K562 (cell line): ENCODE results near the gene MCM6. TPM values are rescaled to one million over a fixed set of nuclear protein-coding genes. Genes with fewer than 3 reads are reported as not detected.
A peak's percentile ranks its signal among the peaks of the same experiment; 100 is the strongest.

Experiments
- ARID1B ChIP-seq: fragments of 450-650 bp; IDR thresholded peaks from 2 replicates; pipeline ENCODE4 v1.6.1; 2016; ENCODE audit warnings: antibody characterized with exemption, mild to moderate bottlenecking, inconsistent platforms
- ESRRA ChIP-seq: fragments of 450-650 bp; IDR thresholded peaks from 2 replicates; pipeline ENCODE4 v1.6.1; 2014; ENCODE audit warnings: low read depth, mild to moderate bottlenecking, moderate library complexity, borderline replicate concordance
- FOXA1 ChIP-seq: fragments of 450-650 bp; IDR thresholded peaks from 2 replicates; pipeline ENCODE4 v1.6.1; 2016; ENCODE audit warnings: mild to moderate bottlenecking, borderline replicate concordance
- HMG20A ChIP-seq: fragments of 450-650 bp; formaldehyde crosslinking; conservative IDR thresholded peaks from 2 replicates; pipeline ENCODE4 v1.4.0; 2020; ENCODE audit warnings: mild to moderate bottlenecking, mixed read lengths
- KDM5B ChIP-seq: fragments of 200-600 bp; sonication (generic); IDR thresholded peaks from 2 replicates; pipeline ENCODE4 v1.6.1; 2012; ENCODE audit warnings: low read depth, mild to moderate bottlenecking, moderate library complexity, low read length, control low read depth, inconsistent platforms; ENCODE audit not compliant: insufficient replicate concordance
- KHSRP ChIP-seq: fragments of 450-650 bp; IDR thresholded peaks from 2 replicates; pipeline ENCODE4 v1.6.1; 2017
- KLF10 ChIP-seq: fragments of 250-450 bp; sonication (Bioruptor Pico); IDR thresholded peaks from 2 replicates; pipeline ENCODE4 v1.6.1; 2021; ENCODE audit warnings: matching md5 sums
- KLF16 ChIP-seq: IDR thresholded peaks from 2 replicates; pipeline ENCODE4 v1.6.1; 2016; ENCODE audit warnings: antibody characterized with exemption
- MCM3 ChIP-seq: fragments of 450-650 bp; IDR thresholded peaks from 2 replicates; pipeline ENCODE4 v1.6.1; 2016
- MTA1 ChIP-seq: fragments of 450-650 bp; IDR thresholded peaks from 2 replicates; pipeline ENCODE4 v1.6.1; 2017; ENCODE audit warnings: borderline replicate concordance
- MYNN ChIP-seq, 2 experiments: sonication (generic); formaldehyde crosslinking in 1 of 2; IDR thresholded peaks; 2 replicates each; pipeline versions ENCODE4 v1.5.0 to v1.6.1; 2016 to 2020; ENCODE audit warnings: antibody characterized with exemption in 1 of 2, missing genetic modification reagents in 1 of 2
- SAFB2 ChIP-seq: fragments of 200-400 bp; formaldehyde crosslinking; IDR thresholded peaks from 2 replicates; pipeline ENCODE4 v1.6.1; 2018; ENCODE audit warnings: borderline replicate concordance, low read length, low read depth, moderate library complexity; ENCODE audit not compliant: severe bottlenecking
- SUPT5H ChIP-seq: fragments of 450-650 bp; IDR thresholded peaks from 2 replicates; pipeline ENCODE4 v1.6.1; 2016
- TCFL5 ChIP-seq: fragments of 250-450 bp; sonication (Bioruptor Pico); conservative IDR thresholded peaks from 2 replicates; pipeline ENCODE4 v1.6.1; 2021; ENCODE audit warnings: mild to moderate bottlenecking, moderate library complexity, matching md5 sums
- THRAP3 ChIP-seq: fragments of 450-650 bp; IDR thresholded peaks from 2 replicates; pipeline ENCODE4 v1.6.1; 2016; ENCODE audit warnings: mild to moderate bottlenecking, inconsistent platforms, borderline replicate concordance
- ZBED1 ChIP-seq: IDR thresholded peaks from 2 replicates; pipeline ENCODE4 v1.6.1; 2014
- ZNF24 ChIP-seq: fragments of 450-650 bp; IDR thresholded peaks from 2 replicates; pipeline ENCODE4 v1.6.1; 2016
- ZNF408 ChIP-seq: fragments of 250-450 bp; sonication (Bioruptor Pico); IDR thresholded peaks from 2 replicates; pipeline ENCODE4 v1.4.0; 2020; ENCODE audit warnings: low read depth, mild to moderate bottlenecking, moderate library complexity
- ZNF444 ChIP-seq: fragments of 250-450 bp; sonication (Bioruptor Pico); IDR thresholded peaks from 2 replicates; pipeline ENCODE4 v1.4.0; 2020; ENCODE audit warnings: mild to moderate bottlenecking, moderate library complexity
- polyA plus RNA-seq, 8 experiments: library from polyadenylated mRNA; depleted of rRNA in 4 of 8; stranded (reverse) in 5 of 8; unstranded in 3 of 8; fragments of >200 nt; fragmentation: Nextera tagmentation in 2 of 8; fragmentation: Illumina TruSeq in 1 of 8; extraction: Ambion mirVana in 2 of 8; extraction: Trizol in 1 of 8; gene quantifications; 2 replicates each; pipeline versions ENCODE4 v1.2.1 to v1.2.3, GENCODE V29; 2011 to 2014; ENCODE audit warnings: inconsistent platforms in 1 of 8, missing spikeins in 1 of 8
- total RNA-seq, 7 experiments: library from RNA; depleted of rRNA in 6 of 7; stranded (reverse); fragments of >200 nt in 6 of 7; fragmentation: Illumina TruSeq in 2 of 7; extraction: Trizol in 2 of 7; gene quantifications; 2 replicates each; pipeline versions ENCODE4 v1.2.1 to v1.2.3, GENCODE V29; 2011 to 2021; ENCODE audit warnings: low replicate concordance in 1 of 7
- TF ChIP-seq, protein P1 (sequence below): fragments of 450-650 bp; IDR thresholded peaks from 2 replicates; pipeline ENCODE4 v1.6.1; 2016; ENCODE audit warnings: mild to moderate bottlenecking
- TF ChIP-seq, protein P2 (sequence below): fragments of 450-650 bp; formaldehyde crosslinking; IDR thresholded peaks from 2 replicates; pipeline ENCODE4 v1.4.0; 2020; ENCODE audit warnings: mild to moderate bottlenecking, mixed read lengths
- TF ChIP-seq, protein P3 (sequence below): sonication (generic); formaldehyde crosslinking; IDR thresholded peaks from 2 replicates; pipeline ENCODE4 v1.8.0; 2022; ENCODE audit warnings: mild to moderate bottlenecking, missing genetic modification reagents
- TF ChIP-seq, protein P4 (sequence below): fragments of 250-450 bp; sonication (Bioruptor Pico); IDR thresholded peaks from 2 replicates; pipeline ENCODE4 v1.9.0; 2021; ENCODE audit warnings: mild to moderate bottlenecking

Gene MCM6
- total and polyA plus RNA-seq, 9 of the 15 experiments (the other 6 are each of a cell fraction or from before 2014, with no cell fraction given) = 42.6 to 133 (median 82.4) TPM

DNA sequence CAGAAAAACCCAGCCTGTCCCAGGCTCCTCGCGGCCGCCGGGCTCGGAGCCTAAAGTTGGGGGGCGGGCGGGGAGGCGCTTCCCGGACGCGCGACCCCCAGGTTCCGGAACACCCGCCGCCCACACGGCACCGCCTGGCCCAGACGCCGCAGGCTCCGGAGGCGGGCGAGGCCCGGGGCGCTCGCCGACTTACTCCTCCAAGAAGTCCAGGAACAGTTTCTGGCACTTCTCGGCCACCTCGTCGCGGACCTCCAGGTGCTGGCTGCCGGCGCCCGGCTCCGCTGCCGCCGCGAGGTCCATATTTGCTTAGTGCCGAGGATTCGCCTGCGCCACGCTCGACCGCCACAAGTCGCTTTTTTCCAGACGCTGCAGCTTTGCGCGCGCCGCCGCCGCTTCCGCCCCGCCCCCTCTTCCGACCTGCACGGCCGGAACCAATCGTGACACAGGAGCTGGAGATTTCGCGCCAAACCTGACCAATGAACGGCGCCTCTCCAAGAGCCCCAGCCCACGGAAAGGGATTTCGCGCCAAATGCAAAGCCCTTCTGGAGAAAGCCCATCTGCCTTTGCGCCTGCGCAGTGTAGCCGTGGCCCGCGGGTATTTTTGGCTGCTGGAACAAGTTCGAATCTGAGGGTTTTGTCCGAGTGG, at the start of gene MCM6 (continued):
- TF ChIP-seq ARID1B (no peak), HMG20A (CRISPR knock-in tag) (no peak), MTA1 (peak; percentile 96), TCFL5 (CRISPR knock-in tag) (no peak), ZNF444 (CRISPR knock-in tag) (no peak), MCM3 (no peak), KHSRP (no peak), ZNF24 (peak; percentile 95), KLF16 (no peak), KLF10 (no peak), SUPT5H (peak; percentile 83), THRAP3 (no peak), MYNN (IDR thresholded peaks at IDR 0.05) (no peak), MYNN (CRISPR knock-in tag; IDR thresholded peaks at IDR 0.05) (no peak), SAFB2 (no peak), ZBED1 (no peak), FOXA1 (no peak), ESRRA (no peak), KDM5B (peak; percentile 42), ZNF408 (CRISPR knock-in tag) (no peak)
- TF ChIP-seq, protein P1, sequence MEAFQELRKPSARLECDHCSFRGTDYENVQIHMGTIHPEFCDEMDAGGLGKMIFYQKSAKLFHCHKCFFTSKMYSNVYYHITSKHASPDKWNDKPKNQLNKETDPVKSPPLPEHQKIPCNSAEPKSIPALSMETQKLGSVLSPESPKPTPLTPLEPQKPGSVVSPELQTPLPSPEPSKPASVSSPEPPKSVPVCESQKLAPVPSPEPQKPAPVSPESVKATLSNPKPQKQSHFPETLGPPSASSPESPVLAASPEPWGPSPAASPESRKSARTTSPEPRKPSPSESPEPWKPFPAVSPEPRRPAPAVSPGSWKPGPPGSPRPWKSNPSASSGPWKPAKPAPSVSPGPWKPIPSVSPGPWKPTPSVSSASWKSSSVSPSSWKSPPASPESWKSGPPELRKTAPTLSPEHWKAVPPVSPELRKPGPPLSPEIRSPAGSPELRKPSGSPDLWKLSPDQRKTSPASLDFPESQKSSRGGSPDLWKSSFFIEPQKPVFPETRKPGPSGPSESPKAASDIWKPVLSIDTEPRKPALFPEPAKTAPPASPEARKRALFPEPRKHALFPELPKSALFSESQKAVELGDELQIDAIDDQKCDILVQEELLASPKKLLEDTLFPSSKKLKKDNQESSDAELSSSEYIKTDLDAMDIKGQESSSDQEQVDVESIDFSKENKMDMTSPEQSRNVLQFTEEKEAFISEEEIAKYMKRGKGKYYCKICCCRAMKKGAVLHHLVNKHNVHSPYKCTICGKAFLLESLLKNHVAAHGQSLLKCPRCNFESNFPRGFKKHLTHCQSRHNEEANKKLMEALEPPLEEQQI = no peak
- TF ChIP-seq, protein P2, sequence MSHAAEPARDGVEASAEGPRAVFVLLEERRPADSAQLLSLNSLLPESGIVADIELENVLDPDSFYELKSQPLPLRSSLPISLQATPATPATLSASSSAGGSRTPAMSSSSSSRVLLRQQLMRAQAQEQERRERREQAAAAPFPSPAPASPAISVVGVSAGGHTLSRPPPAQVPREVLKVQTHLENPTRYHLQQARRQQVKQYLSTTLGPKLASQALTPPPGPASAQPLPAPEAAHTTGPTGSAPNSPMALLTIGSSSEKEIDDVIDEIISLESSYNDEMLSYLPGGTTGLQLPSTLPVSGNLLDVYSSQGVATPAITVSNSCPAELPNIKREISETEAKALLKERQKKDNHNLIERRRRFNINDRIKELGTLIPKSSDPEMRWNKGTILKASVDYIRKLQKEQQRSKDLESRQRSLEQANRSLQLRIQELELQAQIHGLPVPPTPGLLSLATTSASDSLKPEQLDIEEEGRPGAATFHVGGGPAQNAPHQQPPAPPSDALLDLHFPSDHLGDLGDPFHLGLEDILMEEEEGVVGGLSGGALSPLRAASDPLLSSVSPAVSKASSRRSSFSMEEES (CRISPR knock-in tag) = no peak
- TF ChIP-seq, protein P3, sequence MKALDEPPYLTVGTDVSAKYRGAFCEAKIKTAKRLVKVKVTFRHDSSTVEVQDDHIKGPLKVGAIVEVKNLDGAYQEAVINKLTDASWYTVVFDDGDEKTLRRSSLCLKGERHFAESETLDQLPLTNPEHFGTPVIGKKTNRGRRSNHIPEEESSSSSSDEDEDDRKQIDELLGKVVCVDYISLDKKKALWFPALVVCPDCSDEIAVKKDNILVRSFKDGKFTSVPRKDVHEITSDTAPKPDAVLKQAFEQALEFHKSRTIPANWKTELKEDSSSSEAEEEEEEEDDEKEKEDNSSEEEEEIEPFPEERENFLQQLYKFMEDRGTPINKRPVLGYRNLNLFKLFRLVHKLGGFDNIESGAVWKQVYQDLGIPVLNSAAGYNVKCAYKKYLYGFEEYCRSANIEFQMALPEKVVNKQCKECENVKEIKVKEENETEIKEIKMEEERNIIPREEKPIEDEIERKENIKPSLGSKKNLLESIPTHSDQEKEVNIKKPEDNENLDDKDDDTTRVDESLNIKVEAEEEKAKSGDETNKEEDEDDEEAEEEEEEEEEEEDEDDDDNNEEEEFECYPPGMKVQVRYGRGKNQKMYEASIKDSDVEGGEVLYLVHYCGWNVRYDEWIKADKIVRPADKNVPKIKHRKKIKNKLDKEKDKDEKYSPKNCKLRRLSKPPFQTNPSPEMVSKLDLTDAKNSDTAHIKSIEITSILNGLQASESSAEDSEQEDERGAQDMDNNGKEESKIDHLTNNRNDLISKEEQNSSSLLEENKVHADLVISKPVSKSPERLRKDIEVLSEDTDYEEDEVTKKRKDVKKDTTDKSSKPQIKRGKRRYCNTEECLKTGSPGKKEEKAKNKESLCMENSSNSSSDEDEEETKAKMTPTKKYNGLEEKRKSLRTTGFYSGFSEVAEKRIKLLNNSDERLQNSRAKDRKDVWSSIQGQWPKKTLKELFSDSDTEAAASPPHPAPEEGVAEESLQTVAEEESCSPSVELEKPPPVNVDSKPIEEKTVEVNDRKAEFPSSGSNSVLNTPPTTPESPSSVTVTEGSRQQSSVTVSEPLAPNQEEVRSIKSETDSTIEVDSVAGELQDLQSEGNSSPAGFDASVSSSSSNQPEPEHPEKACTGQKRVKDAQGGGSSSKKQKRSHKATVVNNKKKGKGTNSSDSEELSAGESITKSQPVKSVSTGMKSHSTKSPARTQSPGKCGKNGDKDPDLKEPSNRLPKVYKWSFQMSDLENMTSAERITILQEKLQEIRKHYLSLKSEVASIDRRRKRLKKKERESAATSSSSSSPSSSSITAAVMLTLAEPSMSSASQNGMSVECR = peak; percentile 64; the same call in 1 of the 2 replicates
- TF ChIP-seq, protein P4, sequence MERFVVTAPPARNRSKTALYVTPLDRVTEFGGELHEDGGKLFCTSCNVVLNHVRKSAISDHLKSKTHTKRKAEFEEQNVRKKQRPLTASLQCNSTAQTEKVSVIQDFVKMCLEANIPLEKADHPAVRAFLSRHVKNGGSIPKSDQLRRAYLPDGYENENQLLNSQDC (CRISPR knock-in tag) = no peak
